Measurements from ENCODE around the gene SREBF2. TPM values are rescaled to one million over a fixed set of nuclear protein-coding genes. Genes with fewer than 3 reads are reported as not detected.

SREBF2 gene
- polyA plus RNA-seq, 2 of the 4 experiments (the other 2 are of a cell fraction) = 19.4 to 30.8 TPM

GRCh38 chr22:41825376-41825775, 7.5 kb upstream of the SREBF2 start:
- POLR2A ChIA-PET = no interaction called here
- FAIRE-seq = no peak
- DNase-seq (ENCODE audit: low read depth in 1 of 2, low spot score in 1 of 2) = no peak
- no peak for TF ChIP-seq ESRRA (IDR thresholded peaks at IDR 0.05; ENCODE audit: borderline replicate concordance, low read length)
- TF ChIP-seq HEYL (CRISPR knock-in tag; IDR thresholded peaks at IDR 0.05) = no peak
- no peak for TF ChIP-seq ZC3H11A (IDR thresholded peaks at IDR 0.05)
- no peak for TF ChIP-seq MAFK (IDR thresholded peaks at IDR 0.05; ENCODE audit: partially characterized antibody)
- TF ChIP-seq TP53 (CRISPR knock-in tag; IDR thresholded peaks at IDR 0.05) = no peak
- TF ChIP-seq KDM5A (IDR thresholded peaks at IDR 0.05) = no peak
- no peak for TF ChIP-seq EHMT2 (IDR thresholded peaks at IDR 0.05; ENCODE audit: low read depth)
- TF ChIP-seq RFX5 (IDR thresholded peaks at IDR 0.05) = no peak
- no peak for TF ChIP-seq PBX3 (IDR thresholded peaks at IDR 0.05)
- TF ChIP-seq USF2 (IDR thresholded peaks at IDR 0.05) = no peak
- TF ChIP-seq MAZ (IDR thresholded peaks at IDR 0.05; ENCODE audit: borderline replicate concordance, low read depth, low read length) = no peak
- no peak for TF ChIP-seq CEBPB (IDR thresholded peaks at IDR 0.05)
- no peak for TF ChIP-seq RNF2 (IDR thresholded peaks at IDR 0.05; ENCODE audit: borderline replicate concordance, low read depth)
- no peak for TF ChIP-seq REST (IDR thresholded peaks at IDR 0.05)
- TF ChIP-seq, protein P1, sequence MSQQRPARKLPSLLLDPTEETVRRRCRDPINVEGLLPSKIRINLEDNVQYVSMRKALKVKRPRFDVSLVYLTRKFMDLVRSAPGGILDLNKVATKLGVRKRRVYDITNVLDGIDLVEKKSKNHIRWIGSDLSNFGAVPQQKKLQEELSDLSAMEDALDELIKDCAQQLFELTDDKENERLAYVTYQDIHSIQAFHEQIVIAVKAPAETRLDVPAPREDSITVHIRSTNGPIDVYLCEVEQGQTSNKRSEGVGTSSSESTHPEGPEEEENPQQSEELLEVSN (IDR thresholded peaks at IDR 0.05; ENCODE audit: borderline replicate concordance, low read depth) = no peak
- TF ChIP-seq KDM1A (IDR thresholded peaks at IDR 0.05; ENCODE audit: low read depth) = no peak
- no peak for TF ChIP-seq CTCF (IDR thresholded peaks at IDR 0.05)
- no peak for TF ChIP-seq FOSB (CRISPR knock-in tag; IDR thresholded peaks at IDR 0.05)
- TF ChIP-seq MYC (IDR thresholded peaks at IDR 0.05; ENCODE audit: borderline replicate concordance, low read length) = no peak
- TF ChIP-seq JUN (IDR thresholded peaks at IDR 0.05) = no peak
- WGBS (ENCODE audit: missing lambda C conversion rate) = 88% methylated on average over 7 of the region's 7 CpGs
- no peak for ATAC-seq
- no peak overlapping the region for H3K4me3 ChIP-seq
- peaks cover 10% of the 10 kb centered on the region for H3K4me1 ChIP-seq
- CTCF ChIA-PET = interaction anchor here (0.8 to 1.5 kb wide), 3 partner anchors 10 to 128 kb away, joined by 3 to 6 read pairs (median 4); no protein-coding TSS in a partner anchor
- H3K27ac ChIP-seq = no peak overlapping the region
- H3K9me3 ChIP-seq = no peaks in the 10 kb centered on the region
- H3K4me2 ChIP-seq = no peak overlapping the region
